Measurements from ENCODE around the gene GLCCI1.
"Not testable (repeated sequence)": the region's sequence is repeated elsewhere in the genome, so short reads cannot be mapped to it uniquely, and the experiment has no call there.

Gene GLCCI1

DNA sequence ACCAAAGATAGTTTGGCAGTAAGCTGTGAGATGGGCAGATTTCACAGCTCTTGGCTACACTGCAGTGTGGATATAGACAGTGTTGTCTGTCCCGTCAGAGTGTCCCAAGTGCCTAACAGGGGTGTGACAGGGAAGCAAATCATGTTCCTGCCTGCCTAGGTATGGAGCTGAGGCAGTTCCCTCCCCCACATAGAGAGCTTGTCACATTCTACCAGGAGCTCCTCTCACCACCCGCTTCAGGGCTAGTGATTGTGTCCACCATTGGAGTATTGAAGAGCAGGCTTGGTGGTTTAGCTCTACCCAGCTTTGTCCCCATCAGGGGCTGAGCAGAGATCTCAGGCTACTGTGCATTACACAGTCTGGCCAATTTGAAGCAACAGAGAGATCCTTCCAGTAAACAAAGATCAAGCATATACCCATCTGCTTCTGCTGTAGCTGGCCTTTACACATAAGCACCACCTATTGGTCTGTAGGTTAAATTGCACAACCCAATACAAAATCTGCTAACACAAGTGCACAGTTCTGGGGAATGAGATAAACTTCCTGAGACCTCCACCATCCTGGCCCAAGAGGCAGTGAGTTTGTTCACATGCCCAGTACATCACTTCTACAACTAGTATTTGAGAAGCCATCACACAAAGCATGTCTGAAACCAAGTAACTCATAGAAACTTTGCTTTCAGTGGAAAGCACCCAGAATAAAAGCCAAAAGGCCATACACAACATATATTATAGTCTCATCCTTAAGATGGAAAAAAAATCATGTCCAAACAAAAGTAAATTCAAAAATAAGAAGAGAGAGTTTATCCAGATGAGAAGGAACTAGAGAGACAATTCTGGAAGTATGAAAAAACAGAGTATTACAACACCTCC, 67.3 kb downstream of the GLCCI1 start:
- peak in 1 of 42 donors; percentile 2 for DNase-seq
- intact Hi-C loops (cut with DNase I), result no loop called here

DNA sequence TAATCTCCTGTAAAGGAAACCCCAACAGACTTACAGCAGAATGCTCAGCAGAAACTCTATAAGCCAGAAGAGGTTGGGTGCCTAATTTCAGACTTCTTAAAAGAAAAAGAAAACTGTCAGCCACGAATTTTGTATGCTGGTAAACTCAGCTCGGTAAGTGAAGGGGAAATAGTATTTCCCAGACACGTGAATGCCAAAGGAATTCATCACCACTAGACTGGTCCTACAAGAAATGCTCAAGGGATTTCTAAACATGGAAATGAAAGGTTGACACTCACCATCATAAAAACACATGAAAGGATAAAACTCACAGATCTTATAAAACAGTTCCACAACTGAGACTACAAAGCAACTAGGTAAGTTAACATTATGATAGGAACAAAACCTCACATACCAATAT, 68.6 kb downstream of the GLCCI1 start:
- no peak for DNase-seq
- intact Hi-C loops (cut with DNase I), result no loop called here

DNA sequence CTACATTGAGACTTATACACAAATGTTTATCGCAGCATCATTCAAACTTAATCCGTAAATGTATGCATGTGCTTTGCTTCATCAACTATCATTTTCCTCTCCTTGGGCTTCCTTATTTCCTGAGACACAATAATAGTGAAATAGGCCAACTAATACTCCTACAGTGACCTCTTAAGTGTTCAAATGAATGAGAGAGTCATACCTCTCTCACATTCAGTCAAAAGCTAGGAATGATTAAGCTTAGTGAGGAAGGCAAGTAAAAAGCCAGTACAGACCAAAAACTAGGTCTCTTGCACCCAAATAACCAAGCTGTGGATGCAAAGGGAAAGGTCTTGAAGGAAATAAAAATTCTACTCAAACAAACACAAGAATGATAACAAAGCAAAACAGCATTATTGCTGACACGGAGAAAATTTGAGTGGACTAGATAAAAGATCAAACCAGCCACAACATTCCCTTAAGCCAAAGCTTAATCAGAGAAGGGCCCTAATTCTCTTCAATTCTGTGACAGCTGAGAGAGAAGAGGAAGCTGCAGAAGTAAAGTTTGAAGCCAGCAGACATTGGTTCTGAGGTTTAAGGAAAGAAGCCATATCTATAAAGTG, 72.3 kb downstream of the GLCCI1 start:
- intact Hi-C loops (cut with DNase I), result no loop called here
- no peak for DNase-seq

GRCh38 chr7:8042796-8043535, 74.4 kb downstream of the GLCCI1 start:
- intact Hi-C loops (cut with DNase I), result no loop called here
- DNase-seq, result no peak

GRCh38 chr7:8044761-8045430, 76.3 kb downstream of the GLCCI1 start:
- intact Hi-C loops (cut with DNase I), result no loop called here
- DNase-seq, result no peak

DNA sequence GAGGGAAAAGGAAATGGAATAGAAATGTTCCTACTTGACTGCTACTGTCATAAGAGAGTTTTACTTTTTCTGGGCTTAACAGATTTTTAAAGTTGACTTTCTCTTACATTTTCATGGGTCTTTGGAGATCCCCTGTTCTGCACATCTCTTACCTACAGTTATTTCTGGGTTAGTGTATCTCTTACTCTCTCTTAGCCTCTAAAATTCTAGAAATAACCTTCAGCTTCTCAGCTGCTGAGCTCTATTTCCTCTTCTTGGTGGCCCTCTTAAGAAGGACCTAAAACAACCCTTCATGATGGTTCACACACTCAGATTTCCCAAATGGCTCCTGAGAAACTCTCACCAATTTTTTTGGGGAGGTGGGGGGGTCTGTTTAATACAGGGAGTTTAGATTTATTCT, 79.5 kb downstream of the GLCCI1 start:
- intact Hi-C loops (cut with DNase I); DNase-seq: not testable (repeated sequence)

DNA sequence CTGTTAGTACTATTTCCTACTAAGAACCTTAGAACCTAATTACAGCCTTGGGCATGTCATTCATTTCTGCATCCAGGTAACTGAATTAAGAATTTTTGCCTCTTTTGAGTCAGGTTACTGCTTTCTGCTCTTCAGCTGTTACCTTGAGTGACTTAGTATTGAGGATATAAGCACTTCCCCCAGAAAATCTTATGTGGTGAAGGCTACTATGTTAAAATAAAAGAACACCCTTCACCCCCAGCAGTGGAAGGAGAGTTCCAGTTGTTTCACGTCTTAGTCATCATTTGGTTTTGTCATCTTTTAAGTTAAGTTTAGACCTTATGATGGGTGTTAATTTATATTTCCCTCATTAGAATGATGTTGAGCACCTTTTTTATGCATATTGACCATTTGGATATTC, 82.8 kb downstream of the GLCCI1 start:
- intact Hi-C loops (cut with DNase I), result no loop called here

GRCh38 chr7:8051998-8052397, 83.4 kb downstream of the GLCCI1 start:
- DNase-seq, result no peak
- intact Hi-C loops (cut with DNase I), result no loop called here

More for the DNA sequence above, 82.8 kb downstream of the GLCCI1 start:
- DNase-seq, result no peak

GRCh38 chr7:8052824-8053223, 84.2 kb downstream of the GLCCI1 start:
- DNase-seq, result no peak
- intact Hi-C loops (cut with DNase I), result no loop called here

DNA sequence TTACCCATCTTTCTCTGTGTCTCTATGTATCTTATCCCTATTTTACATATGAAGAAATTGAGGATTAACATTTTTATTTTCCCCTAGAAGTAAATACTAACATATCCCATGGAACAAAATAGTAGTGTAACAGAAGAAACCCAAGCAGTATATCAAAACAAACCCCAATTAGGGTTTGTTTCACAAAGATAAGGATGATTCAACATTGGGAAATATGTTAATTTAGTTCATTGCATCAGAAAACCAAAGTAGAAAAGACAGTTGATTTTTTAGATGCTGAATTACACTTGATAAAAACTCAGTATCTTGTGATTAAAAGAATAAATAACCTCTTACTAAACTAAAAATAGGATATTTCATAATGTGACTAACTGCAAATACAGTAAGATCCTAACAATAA, 87.8 kb downstream of the GLCCI1 start:
- intact Hi-C loops (cut with DNase I), result no loop called here
- DNase-seq, result no peak

GRCh38 chr7:8057566-8057965, 89.0 kb downstream of the GLCCI1 start:
- no peak for DNase-seq
- intact Hi-C loops (cut with DNase I), result no loop called here

GRCh38 chr7:8058322-8058721, 89.7 kb downstream of the GLCCI1 start:
- intact Hi-C loops (cut with DNase I), result no loop called here
- no peak for DNase-seq

- no peak for DNase-seq
- intact Hi-C loops (cut with DNase I), result no loop called here
Observed at GRCh38 chr7:8058852-8059251, 90.3 kb downstream of the GLCCI1 start.

GRCh38 chr7:8060241-8060640, 91.6 kb downstream of the GLCCI1 start:
- DNase-seq, result no peak
- intact Hi-C loops (cut with DNase I), result no loop called here

GRCh38 chr7:8063300-8063699, 94.7 kb downstream of the GLCCI1 start:
- intact Hi-C loops (cut with DNase I); DNase-seq: not testable (repeated sequence)

DNA sequence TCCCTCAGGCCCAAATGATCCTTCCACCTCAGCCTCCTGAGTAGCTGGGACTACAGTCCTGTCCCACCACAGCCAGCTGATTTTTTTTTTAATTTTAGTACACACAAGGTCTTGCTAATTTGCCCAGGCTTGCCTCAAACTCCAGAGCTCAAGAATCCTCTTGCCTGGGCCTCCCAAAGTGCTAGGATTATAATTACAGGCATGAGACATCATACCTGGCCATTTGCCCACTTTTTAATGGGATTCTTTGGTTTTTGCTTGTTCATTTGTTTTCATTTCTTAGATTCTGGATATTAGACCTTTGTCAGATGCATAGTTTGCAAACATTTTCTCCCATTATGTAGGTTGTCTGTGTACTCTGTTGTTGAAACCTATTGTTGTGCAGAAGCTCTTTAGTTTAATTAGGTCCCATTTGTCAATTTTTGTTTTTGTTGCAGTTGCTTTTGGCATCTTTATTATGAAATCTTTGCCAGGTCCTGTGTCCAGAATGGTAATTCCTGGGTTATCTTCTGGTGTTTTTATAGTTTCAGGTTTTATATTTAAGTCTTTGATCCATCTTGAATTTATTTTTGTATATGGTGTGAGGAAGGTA, 95.2 kb downstream of the GLCCI1 start:
- intact Hi-C loops (cut with DNase I), result no loop called here
- DNase-seq, result no peak

DNA sequence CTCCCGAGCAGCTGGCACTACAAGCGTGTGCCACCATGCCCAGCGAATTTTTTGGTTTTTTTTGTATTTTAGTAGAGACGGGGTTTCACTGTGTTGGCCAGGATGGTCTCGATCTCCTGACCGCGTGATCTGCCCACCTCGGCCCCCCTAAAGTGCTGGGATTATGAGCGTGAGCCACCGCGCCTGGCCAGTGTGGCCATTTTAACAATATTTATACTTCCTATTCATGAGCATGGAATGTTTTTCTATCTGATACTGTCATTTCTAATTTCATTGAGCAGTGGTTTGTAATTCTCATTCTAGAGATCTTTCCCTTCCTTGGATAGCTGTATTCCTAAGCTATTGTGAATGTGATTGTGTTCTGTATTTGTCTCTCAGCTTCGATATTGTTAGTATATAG, 96.2 kb downstream of the GLCCI1 start:
- intact Hi-C loops (cut with DNase I), result no loop called here
- no peak for DNase-seq

GRCh38 chr7:8065356-8065813, 96.8 kb downstream of the GLCCI1 start:
- DNase-seq, result no peak
- intact Hi-C loops (cut with DNase I), result no loop called here

All from head of caudate nucleus (tissue), 42 donors.